COR-L47 (cell line): ENCODE measurements around the gene OR4C16.

Experiments used
- DNase-seq: peaks from one replicate; lab custom pipeline; 2025; lab: John Stamatoyannopoulos, UW

Gene OR4C16, protein sequence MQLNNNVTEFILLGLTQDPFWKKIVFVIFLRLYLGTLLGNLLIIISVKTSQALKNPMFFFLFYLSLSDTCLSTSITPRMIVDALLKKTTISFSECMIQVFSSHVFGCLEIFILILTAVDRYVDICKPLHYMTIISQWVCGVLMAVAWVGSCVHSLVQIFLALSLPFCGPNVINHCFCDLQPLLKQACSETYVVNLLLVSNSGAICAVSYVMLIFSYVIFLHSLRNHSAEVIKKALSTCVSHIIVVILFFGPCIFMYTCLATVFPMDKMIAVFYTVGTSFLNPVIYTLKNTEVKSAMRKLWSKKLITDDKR

DNA sequence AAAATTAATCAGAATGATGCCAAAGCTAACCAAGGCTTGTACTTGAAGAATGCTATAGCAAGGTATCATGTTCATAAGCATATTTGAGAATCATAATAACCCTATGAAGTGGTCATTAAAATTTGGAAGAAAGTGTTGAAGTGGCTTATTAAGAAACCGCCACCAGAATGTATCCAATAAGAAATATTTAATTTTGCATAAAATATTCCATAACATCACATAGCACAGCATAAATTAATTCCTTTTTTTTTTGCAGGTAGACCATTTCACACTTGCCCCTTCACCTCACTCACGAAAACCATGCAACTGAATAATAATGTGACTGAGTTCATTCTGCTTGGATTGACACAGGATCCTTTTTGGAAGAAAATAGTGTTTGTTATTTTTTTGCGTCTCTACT is at the start of gene OR4C16:
OR4C16 (plus strand) TSS at position 301 of the 400 bp plus-strand sequence; CDS start at position 301, 0 bp downstream.
- no peak for DNase-seq

GRCh38 chr11:55554169-55554568 is 17.8 kb upstream of the OR4C16 start, which contains the start of gene OR4C15:
Gene OR4C15, plus strand, starts transcription at chr11:55554469. Its CDS starts 0 bp downstream, at chr11:55554469.
- DNase-seq, result no peak

- no peak for DNase-seq
Observed at GRCh38 chr11:55572548-55572947, 620 bp downstream of the OR4C16 start.

- DNase-seq, result no peak
Observed at GRCh38 chr11:55607545-55607944, 35.6 kb downstream of the OR4C16 start, which contains the start of gene OR4C11. Gene OR4C11, minus strand, starts transcription at chr11:55607645. Its CDS starts 3,272 bp downstream, at chr11:55604373.
